GM12892 (cell line): ENCODE results near the gene TEK.

ENCODE experiments used
- DNase-seq: peaks from one replicate; pipeline ENCODE4 v3.0.0; 2011; ENCODE audit not compliant: insufficient read length
- FAIRE-seq: peaks from 2 replicates; lab custom pipeline; 2011; peaks lifted over from hg19 to GRCh38; lab: Jason Lieb, UNC
- POLR2A ChIP-seq: IDR thresholded peaks from 2 replicates; pipeline ENCODE4 v1.6.1; 2011; ENCODE audit warnings: low read depth, low read length, control low read depth
- POLR2AphosphoS5 ChIP-seq: IDR thresholded peaks from 2 replicates; pipeline ENCODE4 v1.6.1; 2011; ENCODE audit warnings: low read depth, low read length, control low read depth
- TAF1 ChIP-seq: IDR thresholded peaks from 2 replicates; pipeline ENCODE4 v1.6.1; 2011; ENCODE audit warnings: low read depth, mild to moderate bottlenecking, control low read depth, low read length, borderline replicate concordance

TEK gene

DNA sequence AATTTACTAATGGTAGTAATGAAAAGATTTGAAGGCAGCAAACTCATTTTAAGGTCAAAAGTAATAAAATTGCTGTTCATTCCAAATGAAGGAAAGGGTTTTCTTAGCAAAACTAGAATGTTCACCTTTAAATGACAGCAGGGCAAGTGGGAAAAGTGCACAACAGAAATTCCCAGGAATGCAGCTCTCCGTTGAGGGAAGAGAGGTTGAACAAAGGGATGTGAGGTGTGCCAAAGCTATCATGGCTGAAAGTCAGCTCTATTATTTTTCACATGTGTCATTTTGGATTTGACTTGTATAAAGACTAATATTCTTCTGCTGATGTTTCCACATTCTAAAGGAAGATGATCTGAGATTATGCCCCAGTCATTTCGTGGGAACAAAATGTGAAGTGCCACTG is 51.6 kb downstream of the TEK start:
- DNase-seq (no peak), FAIRE-seq (no peak)
- TF ChIP-seq POLR2A (no peak), POLR2AphosphoS5 (no peak), TAF1 (no peak)

DNA sequence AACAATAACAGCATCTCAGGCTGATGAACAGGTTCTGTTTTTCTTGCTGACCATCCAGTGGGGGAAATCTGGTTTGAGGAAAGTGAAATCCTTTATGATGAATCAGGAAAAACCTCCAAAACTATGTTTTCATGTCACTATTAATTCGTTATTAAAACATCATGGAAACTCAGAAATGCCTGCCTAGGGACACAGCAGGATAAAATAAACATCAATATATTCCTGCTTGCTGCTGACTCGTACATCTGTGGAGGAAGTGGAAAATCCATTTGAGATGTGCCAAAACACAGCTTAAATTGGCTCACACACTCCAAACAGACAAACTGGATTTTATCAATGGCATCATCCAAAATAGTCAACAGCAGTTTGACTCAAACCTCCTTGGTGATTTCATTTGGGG is 53.0 kb downstream of the TEK start:
- DNase-seq, result no peak
- no peak for TF ChIP-seq POLR2AphosphoS5
- no peak for FAIRE-seq

DNA sequence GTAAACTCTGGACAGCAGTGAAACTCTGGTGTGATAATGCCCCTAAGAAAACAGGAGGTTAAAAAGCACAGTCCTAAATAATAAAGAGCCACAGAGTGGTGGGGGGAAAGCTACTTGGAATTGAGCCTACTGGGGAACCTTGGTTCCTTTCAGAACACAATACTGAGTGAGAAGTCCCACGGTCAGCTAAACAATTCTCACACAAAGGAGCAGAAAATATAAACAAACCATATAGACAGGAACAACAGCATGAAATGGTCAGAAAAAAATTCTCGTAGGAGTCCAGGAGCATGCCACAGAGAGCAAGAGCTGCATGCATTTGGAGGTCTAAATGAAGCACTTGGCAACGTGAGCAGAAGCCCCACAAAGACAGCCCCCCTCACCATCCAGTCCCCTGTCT is 56.0 kb downstream of the TEK start:
- DNase-seq (no peak), FAIRE-seq (no peak)
- TF ChIP-seq POLR2A (no peak), TAF1 (no peak), POLR2AphosphoS5 (no peak)

DNA sequence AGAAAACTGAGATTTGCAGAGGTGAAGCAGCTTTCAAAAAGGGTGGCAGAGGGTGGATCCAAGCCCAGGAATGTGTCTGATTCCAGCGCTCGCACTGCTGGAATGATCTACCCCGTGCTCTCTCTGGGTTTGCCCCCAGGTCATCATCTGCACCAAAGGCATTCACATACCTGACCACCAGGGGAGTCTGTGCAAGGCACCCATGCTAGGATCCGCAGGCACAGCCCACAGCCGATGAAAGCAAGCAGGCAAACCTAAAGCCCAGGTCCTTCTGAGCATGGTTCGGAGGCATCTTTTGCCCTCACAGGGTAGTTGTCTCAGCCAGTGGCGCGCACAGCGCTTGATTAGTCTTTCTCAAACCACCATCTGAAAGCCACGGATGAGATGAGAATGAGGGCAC is 56.6 kb downstream of the TEK start:
- TF ChIP-seq TAF1, result no peak
- TF ChIP-seq POLR2AphosphoS5, result no peak
- no peak for TF ChIP-seq POLR2A
- FAIRE-seq (no peak), DNase-seq (no peak)

DNA sequence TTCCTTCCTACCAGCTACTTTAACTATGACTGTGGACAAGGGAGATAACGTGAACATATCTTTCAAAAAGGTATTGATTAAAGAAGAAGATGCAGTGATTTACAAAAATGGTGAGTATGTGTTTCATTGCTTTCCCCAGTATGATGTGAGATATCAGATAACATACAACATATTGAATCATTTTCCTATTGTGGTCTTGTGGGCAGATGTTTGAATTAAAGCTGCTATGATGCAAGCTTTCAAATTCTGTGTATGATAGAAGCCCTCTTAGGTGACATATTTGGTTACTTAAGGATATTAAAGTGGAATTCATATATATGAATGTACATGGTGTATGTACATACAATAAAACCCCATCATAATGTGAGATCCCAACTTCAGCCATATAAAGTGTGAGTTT is 59.5 kb downstream of the TEK start:
- FAIRE-seq (no peak), DNase-seq (no peak)
- no peak for TF ChIP-seq POLR2AphosphoS5
- TF ChIP-seq POLR2A, result no peak
- no peak for TF ChIP-seq TAF1

DNA sequence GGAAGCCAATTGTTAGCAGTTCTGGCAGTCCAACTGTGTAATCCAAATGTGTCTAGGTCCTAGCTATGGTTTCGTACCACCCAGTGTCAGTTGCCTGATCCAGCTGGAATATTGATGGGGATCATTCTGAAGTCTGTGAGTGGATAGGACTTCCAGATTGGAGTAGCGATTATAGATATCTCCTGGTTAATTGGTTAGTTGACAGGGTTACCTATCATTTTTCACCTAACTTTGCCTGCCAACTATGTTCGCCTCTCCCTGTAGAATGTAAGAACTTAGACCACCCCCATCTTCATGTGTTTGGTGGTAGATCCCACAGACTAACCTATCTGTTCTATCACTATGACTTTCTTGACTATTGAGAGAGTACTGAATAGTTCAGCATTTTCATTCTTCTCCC is 59.9 kb downstream of the TEK start:
- DNase-seq (no peak), FAIRE-seq (no peak)
- TF ChIP-seq POLR2AphosphoS5 (no peak), TAF1 (no peak), POLR2A (no peak)

DNA sequence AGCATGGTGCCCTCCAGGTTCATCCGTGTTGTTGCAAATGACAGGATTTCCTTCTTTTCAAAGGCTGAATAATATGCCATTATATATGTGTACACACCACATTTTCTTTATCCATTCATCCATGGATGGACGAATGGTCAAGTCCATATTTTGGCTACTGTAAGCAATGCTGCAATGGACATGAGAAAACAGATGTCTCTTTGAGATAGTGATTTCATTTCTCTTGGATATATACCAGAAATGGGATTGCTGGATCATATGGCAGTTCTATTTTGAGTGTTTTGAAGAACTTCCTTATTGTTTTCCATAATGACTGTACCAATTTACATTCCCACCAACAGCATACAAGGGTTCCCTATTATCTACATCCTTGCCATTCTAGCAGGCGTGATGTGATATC is 67.9 kb downstream of the TEK start:
- FAIRE-seq (no peak), DNase-seq (no peak)
- TF ChIP-seq POLR2A (no peak), TAF1 (no peak), POLR2AphosphoS5 (no peak)

DNA sequence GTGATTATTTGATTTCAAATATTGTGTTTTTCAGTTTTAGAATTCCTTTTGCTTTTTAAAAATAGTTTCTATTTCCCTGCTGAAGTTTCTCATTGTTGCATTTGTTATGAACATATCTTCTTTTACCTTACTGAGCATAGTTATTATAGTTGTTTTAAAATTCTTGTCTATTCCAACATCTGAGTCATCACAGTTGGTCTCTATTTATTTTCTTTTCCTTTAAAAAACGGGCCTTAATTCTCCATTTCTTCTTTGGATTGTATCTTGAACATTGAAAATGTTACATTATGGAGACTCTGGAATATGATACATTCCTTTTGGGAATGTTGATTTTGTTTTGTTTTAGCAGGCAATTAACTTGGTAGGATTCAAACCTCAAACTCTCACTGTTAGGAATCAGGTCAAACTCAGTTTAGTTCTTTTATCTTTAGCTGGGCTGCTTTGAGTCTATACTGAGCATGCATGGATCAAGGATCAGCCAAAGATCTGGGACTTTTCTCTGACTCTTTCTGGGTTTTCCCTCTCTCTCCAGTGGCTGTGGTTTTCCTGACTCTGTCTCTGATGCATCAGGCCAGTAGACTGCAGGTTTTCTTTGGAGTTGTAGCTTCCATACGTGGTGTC is 70.3 kb downstream of the TEK start:
- no peak for FAIRE-seq

DNA sequence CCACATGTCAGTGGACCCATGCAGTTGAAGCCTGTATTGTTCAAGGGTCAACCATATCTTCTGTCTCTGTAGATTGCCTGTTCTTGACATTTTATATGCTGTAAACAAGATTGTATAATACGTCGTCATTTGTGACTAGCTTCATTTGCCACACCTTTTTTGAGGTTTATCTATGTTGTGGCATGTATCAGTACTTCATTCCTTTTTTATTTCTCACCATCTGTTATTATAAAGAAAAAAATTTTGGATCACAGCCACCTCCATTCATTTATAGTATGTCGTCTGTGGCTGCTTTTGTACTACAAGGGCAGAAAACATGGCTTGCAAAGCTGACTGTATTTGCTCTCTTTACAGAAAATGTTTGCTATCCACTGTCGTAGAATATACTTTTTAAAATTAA is 72.4 kb downstream of the TEK start:
- TF ChIP-seq POLR2AphosphoS5, result no peak
- TF ChIP-seq POLR2A, result no peak
- no peak for TF ChIP-seq TAF1
- DNase-seq, result no peak
- no peak for FAIRE-seq

More for the DNA sequence above, 70.3 kb downstream of the TEK start:
- TF ChIP-seq POLR2A (no peak), POLR2AphosphoS5 (no peak), TAF1 (no peak)
- no peak for DNase-seq

DNA sequence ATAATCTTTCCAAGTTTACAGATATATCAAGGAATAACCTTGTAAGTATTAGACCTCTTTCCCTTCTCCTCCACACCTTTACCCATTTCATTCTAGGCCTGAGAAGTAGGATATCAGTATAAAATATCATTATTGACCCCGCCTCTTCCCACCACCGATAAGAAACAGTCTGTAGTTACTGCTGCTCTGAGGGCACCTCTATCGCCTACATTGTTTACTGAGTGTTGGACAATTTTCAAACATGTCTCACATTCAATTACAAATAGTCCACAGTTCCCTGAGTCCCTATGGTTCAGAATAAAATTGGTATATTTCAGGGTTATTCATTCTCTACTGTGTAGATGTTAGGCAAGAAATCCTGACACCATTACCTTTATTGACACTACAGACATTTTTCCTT is 73.4 kb downstream of the TEK start:
- FAIRE-seq (no peak), DNase-seq (no peak)
- TF ChIP-seq TAF1 (no peak), POLR2A (no peak), POLR2AphosphoS5 (no peak)

DNA sequence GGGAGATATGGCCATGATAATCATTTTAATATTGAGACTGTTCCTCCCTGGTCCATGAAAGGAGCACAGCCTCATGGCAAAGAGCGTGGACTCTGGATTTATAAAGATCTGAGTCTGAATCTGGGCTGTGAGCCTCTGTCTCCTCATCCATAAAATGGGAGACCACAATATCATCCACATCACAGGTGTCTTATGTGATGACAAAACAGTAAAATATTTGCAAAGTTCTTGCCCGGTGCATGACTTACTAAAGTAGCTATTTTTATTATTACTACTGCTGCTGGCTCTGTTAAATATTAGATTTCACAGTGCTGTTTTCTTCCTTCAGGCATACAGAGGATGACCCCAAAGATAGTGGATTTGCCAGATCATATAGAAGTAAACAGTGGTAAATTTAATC is 74.1 kb downstream of the TEK start:
- FAIRE-seq, result no peak
- no peak for DNase-seq
- TF ChIP-seq POLR2A, result no peak
- TF ChIP-seq POLR2AphosphoS5, result no peak
- no peak for TF ChIP-seq TAF1

DNA sequence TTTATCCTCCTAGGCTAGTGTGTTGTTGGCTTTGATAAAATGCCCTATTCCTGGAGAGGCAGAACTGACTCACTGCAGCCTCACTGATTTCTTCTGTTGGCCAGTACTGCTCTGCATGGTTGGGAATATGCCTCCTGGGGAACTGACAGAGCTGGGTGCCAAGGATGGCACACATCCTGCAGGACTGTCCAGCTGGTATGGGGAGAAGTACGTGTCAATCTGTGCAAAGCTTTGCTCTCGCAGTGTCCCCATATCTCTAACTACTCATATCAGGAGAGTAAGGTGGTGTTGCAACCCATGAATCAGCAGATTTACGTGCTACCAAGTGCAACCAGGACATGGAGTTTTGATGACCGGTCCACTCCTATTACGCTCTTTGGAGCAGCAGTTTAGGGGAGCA is 74.7 kb downstream of the TEK start:
- DNase-seq, result no peak
- no peak for FAIRE-seq
- TF ChIP-seq TAF1, result no peak
- no peak for TF ChIP-seq POLR2A
- TF ChIP-seq POLR2AphosphoS5, result no peak
